B cell (primary cell): ENCODE data around the gene XRCC3.

ENCODE experiments used
- EZH2 ChIP-seq: IDR thresholded peaks from 2 replicates; pipeline ENCODE4 v1.6.1; 2012; ENCODE audit warnings: borderline replicate concordance, low read depth, mild to moderate bottlenecking, moderate library complexity, low read length; ENCODE audit not compliant: insufficient read depth, poor library complexity, severe bottlenecking
- TF ChIP-seq, protein P1 (sequence below): fragments of 200-600 bp; IDR thresholded peaks from one replicate; pipeline ENCODE4 v1.8.0; 2022; ENCODE audit warnings: antibody characterized with exemption, mild to moderate bottlenecking

DNA sequence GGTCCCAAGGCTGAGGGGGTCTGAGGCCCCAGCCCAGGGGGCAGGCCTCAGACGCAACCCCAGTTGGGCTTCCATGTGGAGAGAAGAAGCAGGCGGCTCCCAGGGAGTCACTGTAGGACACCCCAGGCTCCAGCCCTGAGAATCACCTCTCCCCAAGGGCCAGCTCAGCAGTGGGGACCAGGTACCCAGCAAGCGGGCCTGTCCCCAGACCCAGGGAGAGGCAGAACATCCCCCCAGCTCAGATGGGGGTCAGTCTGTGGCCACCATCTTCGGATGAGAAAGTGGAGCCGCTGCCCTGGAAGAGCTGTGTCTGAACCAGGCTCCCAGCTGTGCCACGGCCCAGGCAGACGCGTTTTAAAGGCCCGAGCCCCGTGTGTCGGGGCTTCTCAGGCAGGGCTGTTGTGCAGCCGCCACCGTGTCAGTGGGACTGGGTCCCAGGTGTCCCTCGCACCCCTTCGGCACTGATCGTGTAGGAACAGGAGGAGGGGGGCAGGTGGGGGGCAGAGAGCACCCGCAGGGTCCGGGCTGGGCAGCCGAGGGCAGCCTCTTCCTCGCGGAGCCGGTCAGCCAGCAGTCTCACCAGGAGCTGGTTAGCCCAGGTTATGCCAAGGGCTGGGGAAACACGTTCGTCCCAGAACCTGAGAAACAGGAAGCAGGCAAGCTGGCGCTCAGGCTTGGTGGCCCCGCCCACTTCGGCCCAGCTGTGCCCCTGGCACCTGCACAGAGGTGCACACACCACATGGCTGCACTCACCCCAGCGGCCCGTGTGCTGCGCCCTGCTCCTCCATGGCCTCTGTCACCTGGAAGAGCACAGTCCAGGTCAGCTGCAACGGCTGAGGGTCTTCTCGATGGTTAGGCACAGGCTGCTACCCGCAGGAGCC, 16.6 kb downstream of the XRCC3 start:
- TF ChIP-seq, protein P1, sequence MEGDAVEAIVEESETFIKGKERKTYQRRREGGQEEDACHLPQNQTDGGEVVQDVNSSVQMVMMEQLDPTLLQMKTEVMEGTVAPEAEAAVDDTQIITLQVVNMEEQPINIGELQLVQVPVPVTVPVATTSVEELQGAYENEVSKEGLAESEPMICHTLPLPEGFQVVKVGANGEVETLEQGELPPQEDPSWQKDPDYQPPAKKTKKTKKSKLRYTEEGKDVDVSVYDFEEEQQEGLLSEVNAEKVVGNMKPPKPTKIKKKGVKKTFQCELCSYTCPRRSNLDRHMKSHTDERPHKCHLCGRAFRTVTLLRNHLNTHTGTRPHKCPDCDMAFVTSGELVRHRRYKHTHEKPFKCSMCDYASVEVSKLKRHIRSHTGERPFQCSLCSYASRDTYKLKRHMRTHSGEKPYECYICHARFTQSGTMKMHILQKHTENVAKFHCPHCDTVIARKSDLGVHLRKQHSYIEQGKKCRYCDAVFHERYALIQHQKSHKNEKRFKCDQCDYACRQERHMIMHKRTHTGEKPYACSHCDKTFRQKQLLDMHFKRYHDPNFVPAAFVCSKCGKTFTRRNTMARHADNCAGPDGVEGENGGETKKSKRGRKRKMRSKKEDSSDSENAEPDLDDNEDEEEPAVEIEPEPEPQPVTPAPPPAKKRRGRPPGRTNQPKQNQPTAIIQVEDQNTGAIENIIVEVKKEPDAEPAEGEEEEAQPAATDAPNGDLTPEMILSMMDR: no peak
- no peak for TF ChIP-seq EZH2
